Activated CD4-positive, alpha-beta T cell treated with anti-CD3 and anti-CD28 coated beads, Interleukin-10, Interleukin-2, amounts not matched to agents 100 ng/mL and 50 ng/mL, durations not matched to agents 16 hours and 8 hours (primary cell): ENCODE data around the gene CDKN2B-AS1.

Source experiments
- DNase-seq: peaks from one replicate; pipeline ENCODE4 v3.0.0-alpha.2; 2020

CDKN2B-AS1 gene

GRCh38 chr9:22165144-22165543, 170.6 kb downstream of the CDKN2B-AS1 start:
- DNase-seq: no peak

GRCh38 chr9:22169243-22169642, 174.7 kb downstream of the CDKN2B-AS1 start:
- DNase-seq: no peak

- no peak for DNase-seq
These were observed 175.3 kb downstream of the CDKN2B-AS1 start for GRCh38 chr9:22169727-22170503.
